Spinal cord (tissue), 10 donors: ENCODE measurements around the gene BCAM. TPM values are rescaled to one million over a fixed set of nuclear protein-coding genes. Genes with fewer than 3 reads are reported as not detected.
"Not testable (repeated sequence)": the region's sequence is repeated elsewhere in the genome, so short reads cannot be mapped to it uniquely, and the experiment has no call there.

Experiments used
- DNase-seq, 6 donors: peaks; one replicate each; pipeline versions ENCODE4 v3.0.0 to v3.0.0-alpha.2; 2013 to 2015; ENCODE audit warnings: low spot score in 6 of 6, low read depth in 4 of 6
- H3K27ac ChIP-seq: one replicate; pipeline ENCODE4 v1.5.1; 2013; ENCODE audit warnings: low read depth, low read length, control low read depth
- H3K27me3 ChIP-seq: one replicate; pipeline ENCODE4 v1.6.1; 2013; ENCODE audit warnings: low read length; ENCODE audit not compliant: control insufficient read depth, insufficient read depth
- H3K36me3 ChIP-seq: one replicate; pipeline ENCODE4 v1.6.1; 2013; ENCODE audit warnings: low read length; ENCODE audit not compliant: control insufficient read depth, insufficient read depth
- H3K4me1 ChIP-seq: one replicate; pipeline ENCODE4 v1.6.1; 2013; ENCODE audit warnings: low read length; ENCODE audit not compliant: control insufficient read depth, insufficient read depth
- H3K4me3 ChIP-seq: one replicate; pipeline ENCODE4 v1.5.1; 2013; ENCODE audit warnings: low read depth, low read length, control low read depth
- H3K9me3 ChIP-seq: one replicate; pipeline ENCODE4 v1.6.1; 2013; ENCODE audit warnings: low read length; ENCODE audit not compliant: control insufficient read depth, insufficient read depth
- WGBS: methylation state at CpG from one replicate; pipeline ENCODE4 v1.1.5; 2013; ENCODE audit warnings: missing lambda C conversion rate; ENCODE audit not compliant: insufficient coverage; 5-methylcytosine and 5-hydroxymethylcytosine counted together
- polyA plus RNA-seq, 2 donors: library from polyadenylated mRNA; unstranded; fragments of 120-200 nt; gene quantifications; one replicate each; pipeline ENCODE4 v1.2.1, GENCODE V29; 2013; ENCODE audit not compliant: insufficient read length in 2 of 2
- total RNA-seq, 2 donors: library from RNA; depleted of rRNA in 1 of 2; stranded (reverse); fragments of 120-200 nt in 1 of 2; fragments of >200 nt in 1 of 2; gene quantifications; one replicate each; pipeline versions ENCODE4 v1.2.3 to v1.2.4, GENCODE V29; 2013 to 2014
- donor health status: healthy.

BCAM gene
- total and polyA plus RNA-seq, 4 donors, result 24.1 to 43.8 (median 32.2) TPM

- no peak overlapping the region for H3K27ac ChIP-seq
- H3K9me3 ChIP-seq, result no peaks in the 10 kb centered on the region
- no peaks in the 10 kb centered on the region for H3K36me3 ChIP-seq
- WGBS, result no CpG with 5 or more reads among the region's 3 CpGs
- no peak overlapping the region for H3K4me3 ChIP-seq
- H3K4me1 ChIP-seq, result peaks cover 4% of the 10 kb centered on the region
- peaks cover 11% of the 10 kb centered on the region for H3K27me3 ChIP-seq
- peak in 2 of 6 donors; percentile 48 to 88 for DNase-seq
Observed at GRCh38 chr19:44772959-44773358, 35.9 kb upstream of the BCAM start.

- Histone ChIP-seq H3K27ac (no peak overlapping the region), H3K4me1 (peaks cover 5% of the 10 kb centered on the region), H3K9me3 (no peaks in the 10 kb centered on the region), H3K4me3 (no peak overlapping the region), H3K27me3 (peaks cover 13% of the 10 kb centered on the region), H3K36me3 (no peaks in the 10 kb centered on the region)
- WGBS, result 86% methylated on average over 5 of the region's 6 CpGs
- no peak for DNase-seq
Observed at GRCh38 chr19:44775676-44776240, 33.1 kb upstream of the BCAM start.

- no peaks in the 10 kb centered on the region for H3K9me3 ChIP-seq
- H3K4me1 ChIP-seq, result peaks cover 5% of the 10 kb centered on the region
- no peak for DNase-seq
- no peaks in the 10 kb centered on the region for H3K36me3 ChIP-seq
- 88% methylated on average over 21 of the region's 23 CpGs for WGBS
- H3K4me3 ChIP-seq, result no peak overlapping the region
- H3K27ac ChIP-seq, result no peak overlapping the region
- H3K27me3 ChIP-seq, result peaks cover 13% of the 10 kb centered on the region
Observed at GRCh38 chr19:44776402-44777096, 32.4 kb upstream of the BCAM start.

GRCh38 chr19:44777715-44778347 is 31.1 kb upstream of the BCAM start, which contains the start of gene CBLC:
TSS of gene CBLC (plus strand) at chr19:44777890. CDS start at chr19:44777932, 42 bp downstream.
- 7% methylated on average over 47 of the region's 47 CpGs for WGBS
- Histone ChIP-seq H3K27me3 (peaks cover 13% of the 10 kb centered on the region), H3K4me1 (peaks cover 5% of the 10 kb centered on the region)

GRCh38 chr19:44779150-44779549 is 29.8 kb upstream of the BCAM start:
- H3K4me1 ChIP-seq, result peaks cover 8% of the 10 kb centered on the region
- no peak overlapping the region for H3K27ac ChIP-seq
- no peak for DNase-seq
- H3K36me3 ChIP-seq, result no peaks in the 10 kb centered on the region
- peaks cover 9% of the 10 kb centered on the region for H3K27me3 ChIP-seq
- 78% methylated on average over 1 of the region's 2 CpGs for WGBS
- H3K4me3 ChIP-seq, result no peak overlapping the region
- H3K9me3 ChIP-seq, result no peaks in the 10 kb centered on the region

More at GRCh38 chr19:44777715-44778347, 31.1 kb upstream of the BCAM start, which contains the start of gene CBLC:
- Histone ChIP-seq H3K27ac (no peak within 1 kb of the TSS), H3K9me3 (no peaks in the 10 kb centered on the region), H3K36me3 (no peaks in the 10 kb centered on the region), H3K4me3 (no peak within 1 kb of the TSS)
- DNase-seq, result no peak

- H3K27me3 ChIP-seq, H3K9me3 ChIP-seq, H3K4me3 ChIP-seq, H3K36me3 ChIP-seq, H3K27ac ChIP-seq, DNase-seq: not testable (repeated sequence)
- H3K4me1 ChIP-seq, result peaks cover 11% of the 10 kb centered on the region
- 87% methylated on average over 2 of the region's 2 CpGs for WGBS
Observed at GRCh38 chr19:44781694-44782093, 27.2 kb upstream of the BCAM start.

GRCh38 chr19:44782729-44783128 is 26.2 kb upstream of the BCAM start:
- Histone ChIP-seq H3K36me3 (no peaks in the 10 kb centered on the region), H3K27ac (no peak overlapping the region), H3K4me1 (peaks cover 10% of the 10 kb centered on the region), H3K4me3 (no peak overlapping the region), H3K9me3 (no peaks in the 10 kb centered on the region), H3K27me3 (peaks cover 4% of the 10 kb centered on the region)
- no peak for DNase-seq
- WGBS, result no CpG with 5 or more reads among the region's 5 CpGs

GRCh38 chr19:44783545-44783944 is 25.4 kb upstream of the BCAM start:
- Histone ChIP-seq H3K9me3 (no peaks in the 10 kb centered on the region), H3K27ac (no peak overlapping the region), H3K4me1 (peaks cover 6% of the 10 kb centered on the region), H3K36me3 (no peaks in the 10 kb centered on the region), H3K4me3 (no peak overlapping the region), H3K27me3 (no peaks in the 10 kb centered on the region)
- DNase-seq, result no peak
- 94% methylated on average over 3 of the region's 4 CpGs for WGBS

GRCh38 chr19:44785271-44785670 is 23.6 kb upstream of the BCAM start:
- H3K4me3 ChIP-seq, result no peak overlapping the region
- no CpG with 5 or more reads among the region's 3 CpGs for WGBS
- no peaks in the 10 kb centered on the region for H3K27me3 ChIP-seq
- H3K36me3 ChIP-seq, result no peaks in the 10 kb centered on the region
- no peak for DNase-seq
- H3K9me3 ChIP-seq, result no peaks in the 10 kb centered on the region
- peaks cover 6% of the 10 kb centered on the region for H3K4me1 ChIP-seq
- no peak overlapping the region for H3K27ac ChIP-seq
